Tibial nerve (tissue), 4 donors: ENCODE data around the gene DDX10. TPM values are rescaled to one million over a fixed set of nuclear protein-coding genes. Genes with fewer than 3 reads are reported as not detected.

Experiments used
- DNase-seq, 2 donors: peaks; one replicate each; pipeline ENCODE4 v3.0.0-alpha.2; 2019; ENCODE audit warnings: low spot score in 2 of 2
- H3K27ac ChIP-seq, 4 donors: fragments of 200-600 bp; sonication (generic) in 3 of 4; one replicate each; pipeline ENCODE4 v1.5.1; 2017 to 2019; ENCODE audit warnings: mild to moderate bottlenecking in 1 of 4
- H3K27me3 ChIP-seq, 2 donors: fragments of 200-600 bp; sonication (generic) in 1 of 2; one replicate each; pipeline versions ENCODE4 v1.5.1 to v1.6.0; 2017 to 2019
- H3K36me3 ChIP-seq, 3 donors: fragments of 200-600 bp; sonication (generic); one replicate each; pipeline ENCODE4 v1.5.1; 2018 to 2019
- H3K4me1 ChIP-seq, 4 donors: fragments of 200-600 bp; sonication (generic) in 3 of 4; one replicate each; pipeline ENCODE4 v1.5.1; 2017 to 2019
- H3K4me3 ChIP-seq, 4 donors: fragments of 200-600 bp; sonication (generic) in 3 of 4; one replicate each; pipeline ENCODE4 v1.5.1; 2017 to 2019; ENCODE audit warnings: mild to moderate bottlenecking in 1 of 4, moderate library complexity in 1 of 4
- H3K9me3 ChIP-seq, 4 donors: fragments of 200-600 bp; sonication (generic) in 3 of 4; one replicate each; pipeline ENCODE4 v1.5.1; 2017 to 2019
- EP300 ChIP-seq, 2 donors: sonication (generic); formaldehyde crosslinking; IDR thresholded peaks; one replicate each; pipeline ENCODE4 v1.6.1; 2017; ENCODE audit warnings: antibody characterized with exemption in 2 of 2, mild to moderate bottlenecking in 1 of 2
- POLR2A ChIP-seq, 2 donors: fragments of 450-650 bp; IDR thresholded peaks; one replicate each; pipeline ENCODE4 v1.6.1; 2017; ENCODE audit warnings: antibody characterized with exemption in 2 of 2, mild to moderate bottlenecking in 2 of 2, moderate library complexity in 2 of 2
- WGBS, 2 donors: methylation state at CpG; one replicate each; pipeline ENCODE4 v1.1.5; 2018; 5-methylcytosine and 5-hydroxymethylcytosine counted together
- total RNA-seq, 4 donors: library from RNA; depleted of rRNA; stranded (reverse); fragments of >200 nt; gene quantifications; one replicate each; pipeline ENCODE4 v1.1.0, GENCODE V29; 2016
- TF ChIP-seq, protein P1 (sequence below), 5 experiments: fragments of 200-600 bp in 3 of 5; fragments of 450-650 bp in 2 of 5; sonication (generic) in 3 of 5; IDR thresholded peaks; one replicate each; pipeline ENCODE4 v1.5.1; 2016 to 2019; ENCODE audit warnings: antibody characterized with exemption in 5 of 5, mild to moderate bottlenecking in 3 of 5, moderate library complexity in 2 of 5

DDX10 gene
- total RNA-seq, 4 donors from 2014 or later = 23.1 to 94.7 (median 31.6) TPM

DNA sequence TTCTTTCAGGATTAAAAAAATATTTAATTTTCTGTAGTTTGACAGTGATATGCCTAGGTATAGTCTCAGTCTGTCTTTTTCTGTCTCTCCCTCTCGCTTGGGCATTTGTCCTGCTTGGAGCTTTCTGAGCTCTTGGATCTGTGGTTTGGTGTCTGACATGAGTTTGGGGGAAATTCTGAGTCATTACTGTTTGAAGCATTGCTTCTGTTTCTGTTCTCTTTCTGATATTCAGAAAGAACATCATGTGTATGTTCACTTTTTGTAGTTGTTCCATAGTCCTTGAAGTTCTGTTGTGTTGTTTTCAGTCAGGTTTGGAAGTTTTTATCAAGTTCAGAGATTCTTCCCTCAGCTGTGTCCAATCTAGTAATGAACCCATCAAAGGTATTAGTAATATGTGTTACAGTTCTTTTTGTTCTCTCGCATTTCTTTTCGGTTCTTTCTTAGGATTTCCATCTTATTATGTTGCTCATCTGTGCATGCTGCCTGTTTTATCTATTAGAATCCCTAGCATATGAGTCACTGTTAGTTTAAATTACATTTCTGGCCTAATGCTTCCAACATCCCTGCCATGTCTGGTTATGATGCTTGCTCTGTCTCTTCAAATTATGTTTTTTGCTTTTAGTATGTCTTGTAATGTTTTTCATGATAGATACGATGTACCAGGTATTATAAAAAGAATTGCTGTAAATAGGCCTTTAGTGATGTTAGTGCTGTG, 48.4 kb downstream of the DDX10 start:
- Histone ChIP-seq H3K27ac (no peak overlapping the region), H3K9me3 (peaks cover 0 to 24% (median 8%) of the 10 kb centered on the region in 4 donors), H3K27me3 (no peaks in the 10 kb centered on the region), H3K36me3 (peaks cover 0 to 77% (median 0%) of the 10 kb centered on the region in 3 donors), H3K4me1 (no peaks in the 10 kb centered on the region), H3K4me3 (no peak overlapping the region)
- DNase-seq = no peak
- WGBS, 2 donors = 96 to 97% methylated on average over 4 of the region's 4 CpGs
- no peak for TF ChIP-seq EP300 (IDR thresholded peaks at IDR 0.05)
- TF ChIP-seq, protein P1, sequence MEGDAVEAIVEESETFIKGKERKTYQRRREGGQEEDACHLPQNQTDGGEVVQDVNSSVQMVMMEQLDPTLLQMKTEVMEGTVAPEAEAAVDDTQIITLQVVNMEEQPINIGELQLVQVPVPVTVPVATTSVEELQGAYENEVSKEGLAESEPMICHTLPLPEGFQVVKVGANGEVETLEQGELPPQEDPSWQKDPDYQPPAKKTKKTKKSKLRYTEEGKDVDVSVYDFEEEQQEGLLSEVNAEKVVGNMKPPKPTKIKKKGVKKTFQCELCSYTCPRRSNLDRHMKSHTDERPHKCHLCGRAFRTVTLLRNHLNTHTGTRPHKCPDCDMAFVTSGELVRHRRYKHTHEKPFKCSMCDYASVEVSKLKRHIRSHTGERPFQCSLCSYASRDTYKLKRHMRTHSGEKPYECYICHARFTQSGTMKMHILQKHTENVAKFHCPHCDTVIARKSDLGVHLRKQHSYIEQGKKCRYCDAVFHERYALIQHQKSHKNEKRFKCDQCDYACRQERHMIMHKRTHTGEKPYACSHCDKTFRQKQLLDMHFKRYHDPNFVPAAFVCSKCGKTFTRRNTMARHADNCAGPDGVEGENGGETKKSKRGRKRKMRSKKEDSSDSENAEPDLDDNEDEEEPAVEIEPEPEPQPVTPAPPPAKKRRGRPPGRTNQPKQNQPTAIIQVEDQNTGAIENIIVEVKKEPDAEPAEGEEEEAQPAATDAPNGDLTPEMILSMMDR (IDR thresholded peaks at IDR 0.05) = no peak
- no peak for TF ChIP-seq POLR2A (IDR thresholded peaks at IDR 0.05)

GRCh38 chr11:108715239-108715638, 50.4 kb downstream of the DDX10 start:
- peaks cover 0 to 72% (median 0%) of the 10 kb centered on the region in 3 donors for H3K36me3 ChIP-seq
- no peaks in the 10 kb centered on the region for H3K4me1 ChIP-seq
- H3K27me3 ChIP-seq = no peaks in the 10 kb centered on the region

DNA sequence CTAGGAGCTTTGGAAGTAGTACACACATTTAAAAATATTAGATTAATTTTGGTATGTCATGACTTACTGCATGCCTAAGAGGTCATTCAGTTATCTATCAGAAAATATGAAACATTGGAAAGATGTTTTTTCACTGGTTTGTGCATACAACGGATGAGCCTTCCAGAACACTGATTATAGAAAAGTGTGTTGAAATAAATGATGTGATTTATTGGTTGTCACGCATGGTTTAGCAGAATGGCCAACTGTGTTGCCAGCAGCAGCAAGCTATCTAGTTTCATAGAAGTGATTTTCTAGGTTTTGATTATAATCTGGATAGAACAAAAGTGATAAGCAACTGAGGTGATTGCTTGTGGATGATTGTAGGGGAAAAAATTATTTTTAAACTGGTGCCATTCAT, 53.6 kb downstream of the DDX10 start:
- H3K9me3 ChIP-seq = no peaks in the 10 kb centered on the region
- H3K27me3 ChIP-seq = no peaks in the 10 kb centered on the region
- TF ChIP-seq EP300 (IDR thresholded peaks at IDR 0.05) = no peak
- TF ChIP-seq POLR2A (IDR thresholded peaks at IDR 0.05) = no peak
- TF ChIP-seq, protein P1 (IDR thresholded peaks at IDR 0.05) = no peak
- no peaks in the 10 kb centered on the region for H3K4me1 ChIP-seq
- no peak overlapping the region for H3K27ac ChIP-seq
- peaks cover 0 to 73% (median 5%) of the 10 kb centered on the region in 3 donors for H3K36me3 ChIP-seq
- 62 to 73% methylated on average over 2 of the region's 2 CpGs for WGBS, 2 donors
- H3K4me3 ChIP-seq = no peak overlapping the region
- DNase-seq = no peak

More at GRCh38 chr11:108715239-108715638, 50.4 kb downstream of the DDX10 start:
- TF ChIP-seq, protein P1 (IDR thresholded peaks at IDR 0.05) = no peak
- TF ChIP-seq POLR2A (IDR thresholded peaks at IDR 0.05) = no peak
- TF ChIP-seq EP300 (IDR thresholded peaks at IDR 0.05) = no peak
- Histone ChIP-seq H3K4me3 (no peak overlapping the region), H3K9me3 (peaks cover 0 to 5% (median 0%) of the 10 kb centered on the region in 4 donors), H3K27ac (no peak overlapping the region)
- 87 to 91% methylated on average over 2 of the region's 2 CpGs for WGBS, 2 donors
- DNase-seq = no peak

DNA sequence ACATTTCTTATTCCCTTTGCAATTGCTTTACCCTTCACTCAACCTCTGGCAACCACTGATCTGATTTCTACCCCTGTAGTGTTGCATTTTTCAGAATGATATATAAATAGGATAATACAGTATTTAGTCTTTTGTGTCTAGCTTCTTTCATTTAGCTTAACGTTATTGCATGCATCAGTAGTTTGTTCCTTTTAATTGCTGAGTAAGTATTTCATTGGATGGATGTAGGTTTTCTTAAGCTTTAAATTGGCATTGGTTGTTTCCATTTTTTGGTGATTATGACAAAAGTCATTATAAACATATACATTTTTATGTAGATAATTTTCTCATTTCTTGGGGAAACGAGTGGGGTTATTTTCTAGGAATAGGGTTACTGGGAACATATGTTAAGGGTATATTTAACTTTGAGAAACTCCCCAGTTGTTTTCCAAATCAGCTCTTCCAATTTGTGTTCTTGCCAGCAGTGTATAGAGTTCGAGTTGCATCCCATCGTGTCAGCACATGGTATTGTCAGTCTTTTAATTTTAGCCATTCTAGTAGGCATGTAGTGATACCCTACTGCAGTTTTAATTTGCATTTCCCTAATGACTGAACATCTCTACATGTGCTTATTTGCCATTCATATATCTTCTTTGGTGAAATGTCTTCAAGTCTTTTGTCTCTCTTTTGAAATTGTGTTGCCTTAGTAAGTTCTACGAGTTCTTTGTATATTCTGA, 60.3 kb downstream of the DDX10 start:
- H3K36me3 ChIP-seq = peaks cover 0 to 49% (median 5%) of the 10 kb centered on the region in 3 donors
- H3K27me3 ChIP-seq = no peaks in the 10 kb centered on the region
- 56 to 57% methylated on average over 5 of the region's 5 CpGs for WGBS, 2 donors
- H3K9me3 ChIP-seq = peaks cover 0 to 5% (median 0%) of the 10 kb centered on the region in 4 donors
- no peak for TF ChIP-seq EP300 (IDR thresholded peaks at IDR 0.05)
- no peak overlapping the region for H3K27ac ChIP-seq
- H3K4me3 ChIP-seq = no peak overlapping the region
- no peak for DNase-seq
- peaks cover 0 to 15% (median 0%) of the 10 kb centered on the region in 4 donors for H3K4me1 ChIP-seq

GRCh38 chr11:108726077-108726800, 61.4 kb downstream of the DDX10 start:
- Histone ChIP-seq H3K9me3 (peaks cover 0 to 5% (median 0%) of the 10 kb centered on the region in 4 donors), H3K4me3 (no peak overlapping the region), H3K36me3 (peaks cover 0 to 40% (median 5%) of the 10 kb centered on the region in 3 donors), H3K4me1 (peaks cover 0 to 15% (median 0%) of the 10 kb centered on the region in 4 donors), H3K27ac (no peak overlapping the region), H3K27me3 (no peaks in the 10 kb centered on the region)
- TF ChIP-seq POLR2A (IDR thresholded peaks at IDR 0.05) (no peak), EP300 (IDR thresholded peaks at IDR 0.05) (no peak)
- TF ChIP-seq, protein P1 (IDR thresholded peaks at IDR 0.05) = no peak
- no peak for DNase-seq
- WGBS, 2 donors = 71 to 80% methylated on average over 4 of the region's 4 CpGs
